SKM-1 treated with dmso at 0.1 percent for 144 hours (cell line): Measurements from ENCODE around the gene KCNJ12.
"Not testable (repeated sequence)": the region's sequence is repeated elsewhere in the genome, so short reads cannot be mapped to it uniquely, and the experiment has no call there.

ENCODE experiments used
- DNase-seq: peaks from one replicate; lab custom pipeline; 2025; ENCODE audit not compliant: unreplicated experiment; lab: John Stamatoyannopoulos, UW

Gene KCNJ12

GRCh38 chr17:21436883-21437836, 61.0 kb downstream of the KCNJ12 start:
- not testable (repeated sequence) for DNase-seq

GRCh38 chr17:21438316-21439014, 62.3 kb downstream of the KCNJ12 start:
- DNase-seq: not testable (repeated sequence)

- not testable (repeated sequence) for DNase-seq
Measured at GRCh38 chr17:21439015-21439336, 62.8 kb downstream of the KCNJ12 start.

GRCh38 chr17:21445091-21445650, 69.0 kb downstream of the KCNJ12 start:
- DNase-seq: no peak

GRCh38 chr17:21447552-21447951, 71.4 kb downstream of the KCNJ12 start:
- DNase-seq: not testable (repeated sequence)

- not testable (repeated sequence) for DNase-seq
Measured at GRCh38 chr17:21449891-21450290, 73.7 kb downstream of the KCNJ12 start.

GRCh38 chr17:21451975-21452374, 75.8 kb downstream of the KCNJ12 start:
- DNase-seq: no peak

- DNase-seq: peak; percentile 91
Measured at GRCh38 chr17:21452377-21453143, 76.4 kb downstream of the KCNJ12 start.

GRCh38 chr17:21453144-21453898, 77.2 kb downstream of the KCNJ12 start:
- DNase-seq: no peak

GRCh38 chr17:21454006-21454405, 77.8 kb downstream of the KCNJ12 start:
- not testable (repeated sequence) for DNase-seq

- DNase-seq: no peak
Measured at GRCh38 chr17:21454441-21454840, 78.3 kb downstream of the KCNJ12 start.

GRCh38 chr17:21455761-21456160, 79.6 kb downstream of the KCNJ12 start:
- no peak for DNase-seq

- not testable (repeated sequence) for DNase-seq
Measured at GRCh38 chr17:21456449-21456848, 80.3 kb downstream of the KCNJ12 start.

- peak; percentile 86 for DNase-seq
Measured at GRCh38 chr17:21457051-21458026, 81.2 kb downstream of the KCNJ12 start.

GRCh38 chr17:21458054-21458453, 81.9 kb downstream of the KCNJ12 start:
- DNase-seq: no peak

GRCh38 chr17:21459536-21459935, 83.4 kb downstream of the KCNJ12 start:
- no peak for DNase-seq

GRCh38 chr17:21460358-21460757, 84.2 kb downstream of the KCNJ12 start:
- no peak for DNase-seq

- DNase-seq: no peak
Measured at GRCh38 chr17:21462237-21462636, 86.1 kb downstream of the KCNJ12 start.

- no peak for DNase-seq
Measured at GRCh38 chr17:21463204-21463661, 87.1 kb downstream of the KCNJ12 start.
